ENCODE data around the gene IKZF1.

Gene IKZF1

GRCh38 chr7:50415844-50416364, 111.4 kb downstream of the IKZF1 start:
- Histone ChIP-seq H3K4me1 (ENCODE audit: control insufficient read depth, low read length) (peaks cover 55% of the 10 kb centered on the region), H3K4me3 (ENCODE audit: low read length) (peak overlapping the region; percentile 27; the same call in 1 of the 2 replicates), H3K79me2 (ENCODE audit: control insufficient read depth, low read length) (no peaks in the 10 kb centered on the region), H3F3A (ENCODE audit: control insufficient read depth, insufficient read depth) (0 out of 2 replicates have a peak, but pooled peaks cover 4% of the 10 kb centered on the region), H3K4me2 (ENCODE audit: low read length) (peak overlapping the region; percentile 59), H4K20me1 (ENCODE audit: control insufficient read depth, insufficient read depth, low read depth, low read length) (no peaks in the 10 kb centered on the region), H3K9me3 (ENCODE audit: control insufficient read depth, insufficient read depth, low read length) (no peaks in the 10 kb centered on the region), H3K36me3 (ENCODE audit: control insufficient read depth, low read length) (no peaks in the 10 kb centered on the region), H3K27me3 (ENCODE audit: control insufficient read depth, low read length) (no peaks in the 10 kb centered on the region), H3K9me2 (replicated peaks; ENCODE audit: control insufficient read depth, low read length) (no peaks in the 10 kb centered on the region), H3K27ac (ENCODE audit: low read depth, low read length) (no peak overlapping the region)
- TF ChIP-seq EZH2phosphoT487 (IDR thresholded peaks at IDR 0.05; ENCODE audit: borderline replicate concordance, low read length) (no peak), CTCF (IDR thresholded peaks at IDR 0.05; ENCODE audit: low read depth, low read length, poor library complexity, severe bottlenecking) (no peak)

- peaks cover 47% of the 10 kb centered on the region for H3K4me1 ChIP-seq (ENCODE audit: control insufficient read depth, low read length)
These were observed 112.1 kb downstream of the IKZF1 start for GRCh38 chr7:50416527-50417182.

GRCh38 chr7:50418086-50418515, 113.6 kb downstream of the IKZF1 start:
- Histone ChIP-seq H3K9me2 (replicated peaks; ENCODE audit: control insufficient read depth, low read length) (no peaks in the 10 kb centered on the region), H3F3A (ENCODE audit: control insufficient read depth, insufficient read depth) (0 out of 2 replicates have a peak, but pooled peaks cover 4% of the 10 kb centered on the region), H3K36me3 (ENCODE audit: control insufficient read depth, low read length) (no peaks in the 10 kb centered on the region), H3K27me3 (ENCODE audit: control insufficient read depth, low read length) (no peaks in the 10 kb centered on the region), H3K4me1 (ENCODE audit: control insufficient read depth, low read length) (peaks cover 33% of the 10 kb centered on the region), H4K20me1 (ENCODE audit: control insufficient read depth, insufficient read depth, low read depth, low read length) (no peaks in the 10 kb centered on the region), H3K4me3 (ENCODE audit: low read length) (no peak overlapping the region), H3K27ac (ENCODE audit: low read depth, low read length) (no peak overlapping the region), H3K79me2 (ENCODE audit: control insufficient read depth, low read length) (no peaks in the 10 kb centered on the region), H3K4me2 (ENCODE audit: low read length) (no peak overlapping the region), H3K9me3 (ENCODE audit: control insufficient read depth, insufficient read depth, low read length) (no peaks in the 10 kb centered on the region)
- no peak for TF ChIP-seq EZH2phosphoT487 (IDR thresholded peaks at IDR 0.05; ENCODE audit: borderline replicate concordance, low read length)
- TF ChIP-seq CTCF (IDR thresholded peaks at IDR 0.05; ENCODE audit: low read depth, low read length, poor library complexity, severe bottlenecking), result peak; percentile 99

More at GRCh38 chr7:50416527-50417182, 112.1 kb downstream of the IKZF1 start:
- TF ChIP-seq CTCF (IDR thresholded peaks at IDR 0.05; ENCODE audit: low read depth, low read length, poor library complexity, severe bottlenecking) (no peak), EZH2phosphoT487 (IDR thresholded peaks at IDR 0.05; ENCODE audit: borderline replicate concordance, low read length) (no peak)
- Histone ChIP-seq H4K20me1 (ENCODE audit: control insufficient read depth, insufficient read depth, low read depth, low read length) (no peaks in the 10 kb centered on the region), H3K9me2 (replicated peaks; ENCODE audit: control insufficient read depth, low read length) (no peaks in the 10 kb centered on the region), H3K79me2 (ENCODE audit: control insufficient read depth, low read length) (no peaks in the 10 kb centered on the region), H3K27ac (ENCODE audit: low read depth, low read length) (no peak overlapping the region), H3F3A (ENCODE audit: control insufficient read depth, insufficient read depth) (0 out of 2 replicates have a peak, but pooled peaks cover 4% of the 10 kb centered on the region), H3K4me2 (ENCODE audit: low read length) (peak overlapping the region; percentile 59), H3K9me3 (ENCODE audit: control insufficient read depth, insufficient read depth, low read length) (no peaks in the 10 kb centered on the region), H3K27me3 (ENCODE audit: control insufficient read depth, low read length) (no peaks in the 10 kb centered on the region), H3K4me3 (ENCODE audit: low read length) (peak overlapping the region; percentile 27), H3K36me3 (ENCODE audit: control insufficient read depth, low read length) (no peaks in the 10 kb centered on the region)
